GM13977 (cell line): Measurements from ENCODE around the gene KCNQ2.

Source experiments
- DNase-seq: peaks from one replicate; pipeline ENCODE4 v3.0.0; 2012; ENCODE audit warnings: low spot score
- CTCF ChIP-seq: IDR thresholded peaks from 2 replicates; pipeline ENCODE4 v1.5.1; 2012; ENCODE audit warnings: mild to moderate bottlenecking, control low read depth; ENCODE audit not compliant: insufficient read depth; ENCODE audit errors: extremely low read depth, missing control alignments
- in situ Hi-C: fragments of 300-500 bp; cut with MboI; formaldehyde crosslinking; loops from one replicate; pipeline ENCODE4 v1.12.0; 2022; ENCODE audit warnings: low sequenced_read_pairs, low pct_unique_long_range_greater_than_20kb, mixed read lengths, inconsistent platforms; ENCODE audit not compliant: unreplicated experiment

KCNQ2 gene

GRCh38 chr20:63365601-63366389, 106.7 kb downstream of the KCNQ2 start:
- DNase-seq: no peak
- in situ Hi-C loops: no loop called here
- TF ChIP-seq CTCF: no peak

- in situ Hi-C loops: no loop called here
- no peak for DNase-seq
- TF ChIP-seq CTCF: no peak
Observed at GRCh38 chr20:63364801-63365585, 107.5 kb downstream of the KCNQ2 start.

- in situ Hi-C loops: no loop called here
- TF ChIP-seq CTCF: no peak
- DNase-seq: no peak
Observed at GRCh38 chr20:63363981-63364561, 108.4 kb downstream of the KCNQ2 start.

GRCh38 chr20:63363013-63363957, 109.2 kb downstream of the KCNQ2 start:
- DNase-seq: no peak
- no peak for TF ChIP-seq CTCF
- in situ Hi-C loops: no loop called here

- TF ChIP-seq CTCF: no peak
- no peak for DNase-seq
- in situ Hi-C loops: no loop called here
Observed at GRCh38 chr20:63362436-63363009, 109.9 kb downstream of the KCNQ2 start.
